RWPE1 (cell line): ENCODE data around the gene GTPBP1.
A peak's percentile ranks its signal among the peaks of the same experiment; 100 is the strongest.

Experiments
- CTCF ChIA-PET: fragments of 350-600 bp; sonication (Branson Sonifier 250); formaldehyde crosslinking; extraction: SDS; loops from one replicate; lab custom pipeline; 2021; lab: Yijun Ruan, JAX
- POLR2A ChIA-PET: fragments of 400-600 bp; formaldehyde crosslinking; extraction: SDS; loops from one replicate; lab custom pipeline; 2020; ENCODE audit warnings: antibody characterized with exemption; ENCODE audit not compliant: low non-redundant PET; lab: Yijun Ruan, JAX
- DNase-seq: peaks from one replicate; pipeline ENCODE4 v3.0.0; 2012; ENCODE audit warnings: low spot score
- H3K27ac ChIP-seq: fragments of 450-650 bp; 2 replicates; pipeline ENCODE4 v1.5.1; 2017
- CTCF ChIP-seq: fragments of 450-650 bp; conservative IDR thresholded peaks from 2 replicates; pipeline ENCODE4 v1.5.1; 2017; ENCODE audit warnings: low read depth, mild to moderate bottlenecking

GTPBP1 gene

DNA sequence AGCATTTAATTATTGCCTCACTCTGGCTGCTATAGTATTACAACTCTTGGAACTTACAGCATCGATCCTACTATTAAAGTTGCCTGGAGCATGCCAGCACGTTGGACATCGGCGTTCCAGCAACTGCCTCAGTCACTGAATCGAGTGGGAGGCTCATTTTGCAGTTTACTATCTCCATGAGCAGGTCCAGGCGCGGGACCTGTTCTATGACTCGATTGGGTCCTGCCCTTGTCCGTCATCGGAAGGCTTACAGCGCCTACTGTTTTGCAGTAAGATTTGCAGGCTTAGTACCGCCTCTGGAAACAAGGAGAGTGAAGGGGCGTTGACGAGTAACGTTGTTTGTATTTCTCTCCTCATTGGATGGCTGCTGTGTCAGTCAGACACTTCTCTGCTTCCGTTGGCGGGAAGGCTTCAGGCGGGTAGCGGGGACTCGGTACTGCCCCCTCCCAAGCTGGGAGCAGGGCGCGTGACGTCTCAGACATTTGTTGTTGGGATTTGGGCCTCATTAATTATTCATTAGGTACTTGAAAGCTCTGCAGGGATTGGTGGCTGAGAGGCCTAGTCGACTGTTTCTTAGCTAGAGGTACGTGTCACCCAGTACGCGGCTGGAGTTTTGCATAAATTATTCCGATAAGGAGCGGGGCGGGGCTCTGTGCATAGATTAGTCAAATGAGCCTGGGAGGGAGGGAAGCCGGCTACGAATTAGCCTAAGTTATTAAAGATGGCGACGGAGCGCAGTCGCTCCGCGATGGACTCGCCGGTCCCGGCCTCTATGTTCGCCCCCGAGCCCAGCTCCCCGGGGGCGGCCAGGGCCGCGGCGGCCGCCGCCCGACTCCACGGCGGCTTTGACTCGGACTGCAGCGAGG is at the start of gene GTPBP1:
TSS of gene GTPBP1 (plus strand) at position 710 of the 866 bp plus-strand sequence. CDS start at position 722, 12 bp downstream.
- H3K27ac ChIP-seq, result peak within 1 kb of the TSS; percentile 88
- ChIA-PET CTCF (interaction anchor here (0.8 kb wide), 1 partner anchor 653 kb away, joined by 3 read pairs; no protein-coding TSS in a partner anchor), POLR2A (interaction anchor here (0.6 kb wide), 2 partner anchors 52 to 336 kb away, joined by 3 to 8 read pairs; no protein-coding TSS in a partner anchor)
- no peak for TF ChIP-seq CTCF
- peak; percentile 97 for DNase-seq

- peak; percentile 93 for DNase-seq
- POLR2A ChIA-PET, result no interaction called here
- TF ChIP-seq CTCF, result no peak
- peak within 1 kb of the TSS; percentile 93 for H3K27ac ChIP-seq
- CTCF ChIA-PET, result interaction anchor here (0.5 to 0.6 kb wide), 2 partner anchors 12 to 19 kb away, joined by 3 to 5 read pairs; no protein-coding TSS in a partner anchor
Observed at GRCh38 chr22:38656256-38657044, 49.3 kb upstream of the GTPBP1 start, which contains the start of the genes CBY1 and FAM227A. Gene CBY1, plus strand, starts transcription at chr22:38656638. Its CDS starts 11,417 bp downstream, at chr22:38668055. Gene FAM227A, minus strand, starts transcription at chr22:38656392. Its CDS starts 6,224 bp downstream, at chr22:38650168.

DNA sequence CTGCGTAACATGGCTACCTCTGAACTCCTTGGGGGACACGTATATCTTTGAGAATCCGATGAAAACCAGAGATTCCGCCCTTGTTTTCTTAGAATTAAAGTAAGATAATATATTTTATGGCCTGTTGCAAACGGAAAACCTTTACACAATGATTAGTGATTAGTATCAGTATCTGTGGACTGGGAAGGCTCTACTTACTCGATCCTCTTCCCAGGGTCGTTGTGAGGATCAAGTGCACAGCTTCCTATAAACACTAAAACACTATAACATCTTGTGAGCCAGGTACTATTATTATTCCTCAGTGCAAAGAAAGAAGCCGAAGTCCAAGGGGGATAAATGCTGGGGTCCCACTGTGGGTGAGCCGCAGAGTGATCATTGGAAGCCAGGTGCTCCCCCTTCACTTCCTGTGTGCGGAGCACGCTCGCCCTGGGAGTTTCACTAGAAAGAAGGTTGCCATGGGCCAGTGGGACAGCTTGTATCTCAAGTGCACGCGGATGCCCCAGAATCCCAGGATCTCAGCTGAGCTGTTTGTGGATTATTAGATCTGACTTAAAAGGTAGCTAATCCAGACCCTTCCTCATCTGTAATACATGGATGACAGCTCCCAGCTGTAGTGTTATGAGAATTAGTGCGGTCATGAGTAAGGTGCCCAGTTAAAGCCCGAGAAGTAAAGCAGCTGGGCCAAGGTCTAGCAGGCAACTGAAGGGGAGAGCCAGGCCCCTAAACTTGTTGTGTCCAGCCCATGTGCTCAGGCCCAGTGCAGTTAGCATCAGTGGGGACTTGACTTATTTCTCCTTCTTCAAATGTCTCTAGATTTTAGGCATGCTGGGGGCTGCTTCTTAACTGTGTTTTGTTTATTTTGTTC is 48.5 kb upstream of the GTPBP1 start:
- POLR2A ChIA-PET, result interaction anchor here (0.5 kb wide), 1 partner anchor 16 kb away, joined by 4 read pairs; no protein-coding TSS in a partner anchor
- peak overlapping the region; percentile 93 for H3K27ac ChIP-seq

GRCh38 chr22:38674888-38675287 is 30.9 kb upstream of the GTPBP1 start:
- H3K27ac ChIP-seq, result peak overlapping the region; percentile 60
- no peak for DNase-seq
- ChIA-PET POLR2A (no interaction called here), CTCF (interaction anchor here (0.6 kb wide), 2 partner anchors 18 to 44 kb away, joined by 3 read pairs; partner anchors contain the start of gene CBY1)
- TF ChIP-seq CTCF, result no peak

More for the DNA sequence above, 48.5 kb upstream of the GTPBP1 start:
- TF ChIP-seq CTCF, result no peak
- CTCF ChIA-PET, result interaction anchor here (0.6 kb wide), 1 partner anchor 18 kb away, joined by 3 read pairs; no protein-coding TSS in a partner anchor
- peak; percentile 28 for DNase-seq

DNA sequence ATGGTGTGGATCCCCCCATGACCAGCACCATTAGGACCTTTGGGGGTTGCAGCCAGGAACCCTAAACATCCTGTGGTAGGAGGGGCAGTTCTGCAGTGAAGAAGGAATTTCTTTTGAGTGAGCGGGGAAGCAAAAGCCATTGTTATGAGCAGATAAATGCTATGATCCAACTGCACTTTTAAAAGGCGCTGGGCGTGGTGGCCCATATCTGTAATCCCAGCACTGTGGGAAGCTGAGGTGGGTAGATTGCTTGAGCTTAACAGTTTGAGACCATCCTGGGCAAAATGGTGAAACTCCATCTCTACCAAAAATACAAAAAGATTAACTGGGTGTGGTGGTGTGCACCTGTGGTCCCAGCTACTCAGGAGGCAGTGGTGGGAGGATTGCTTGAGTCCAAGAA is 29.9 kb upstream of the GTPBP1 start:
- DNase-seq, result no peak
- POLR2A ChIA-PET, result no interaction called here
- no peak for TF ChIP-seq CTCF
- CTCF ChIA-PET, result no interaction called here
- H3K27ac ChIP-seq, result no peak overlapping the region; the same call in 1 of the 2 replicates
